WERI-Rb-1 (cell line): ENCODE data around the gene CTRB2.

Source experiments
- DNase-seq: peaks from one replicate; pipeline ENCODE4 v3.0.0-alpha.2; 2020
- H3K27ac ChIP-seq: fragments of 250-450 bp; sonication (Bioruptor Pico); 2 replicates; pipeline ENCODE4 v1.5.1; 2020; ENCODE audit warnings: mild to moderate bottlenecking, moderate library complexity
- H3K27me3 ChIP-seq: fragments of 250-450 bp; sonication (Bioruptor Pico); 2 replicates; pipeline ENCODE4 v1.5.1; 2021; ENCODE audit warnings: mild to moderate bottlenecking, low read depth, moderate library complexity; ENCODE audit not compliant: insufficient read depth, severe bottlenecking
- H3K36me3 ChIP-seq: fragments of 250-450 bp; sonication (Bioruptor Pico); 2 replicates; pipeline ENCODE4 v1.5.1; 2020; ENCODE audit warnings: mild to moderate bottlenecking, moderate library complexity
- H3K4me3 ChIP-seq: 2 replicates; pipeline ENCODE4 v1.5.1; 2011; ENCODE audit warnings: low read depth, mild to moderate bottlenecking, control low read depth, low read length
- H3K9me3 ChIP-seq: fragments of 250-450 bp; sonication (Bioruptor Pico); 2 replicates; pipeline ENCODE4 v1.5.1; 2021; ENCODE audit warnings: mild to moderate bottlenecking, moderate library complexity; ENCODE audit not compliant: severe bottlenecking
- TF ChIP-seq, protein P1 (sequence below): IDR thresholded peaks from 2 replicates; pipeline ENCODE4 v1.5.1; 2011; ENCODE audit warnings: low read depth, mild to moderate bottlenecking, control low read depth, inconsistent platforms, low read length

Gene CTRB2

DNA sequence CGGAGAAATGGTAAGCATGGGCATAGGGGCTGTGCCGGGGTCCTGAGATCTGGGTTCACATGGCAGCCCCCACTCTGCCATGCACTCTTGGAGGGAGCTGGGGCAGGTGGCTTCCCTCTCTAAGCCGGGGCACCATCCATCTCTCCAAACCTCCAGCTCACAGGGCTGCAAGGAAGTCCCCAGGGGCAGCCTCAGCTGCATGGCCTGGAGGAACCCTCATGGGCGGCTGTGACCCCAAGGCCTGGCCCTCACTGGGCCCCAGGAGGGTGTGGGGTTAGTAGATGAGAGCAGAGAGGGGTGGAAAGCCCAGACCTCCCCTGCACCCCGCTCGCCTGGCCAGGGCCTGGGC, 2.6 kb downstream of the CTRB2 start:
- Histone ChIP-seq H3K36me3 (no peaks in the 10 kb centered on the region), H3K27me3 (no peaks in the 10 kb centered on the region), H3K27ac (no peak overlapping the region), H3K9me3 (no peaks in the 10 kb centered on the region), H3K4me3 (no peak overlapping the region)
- TF ChIP-seq, protein P1, sequence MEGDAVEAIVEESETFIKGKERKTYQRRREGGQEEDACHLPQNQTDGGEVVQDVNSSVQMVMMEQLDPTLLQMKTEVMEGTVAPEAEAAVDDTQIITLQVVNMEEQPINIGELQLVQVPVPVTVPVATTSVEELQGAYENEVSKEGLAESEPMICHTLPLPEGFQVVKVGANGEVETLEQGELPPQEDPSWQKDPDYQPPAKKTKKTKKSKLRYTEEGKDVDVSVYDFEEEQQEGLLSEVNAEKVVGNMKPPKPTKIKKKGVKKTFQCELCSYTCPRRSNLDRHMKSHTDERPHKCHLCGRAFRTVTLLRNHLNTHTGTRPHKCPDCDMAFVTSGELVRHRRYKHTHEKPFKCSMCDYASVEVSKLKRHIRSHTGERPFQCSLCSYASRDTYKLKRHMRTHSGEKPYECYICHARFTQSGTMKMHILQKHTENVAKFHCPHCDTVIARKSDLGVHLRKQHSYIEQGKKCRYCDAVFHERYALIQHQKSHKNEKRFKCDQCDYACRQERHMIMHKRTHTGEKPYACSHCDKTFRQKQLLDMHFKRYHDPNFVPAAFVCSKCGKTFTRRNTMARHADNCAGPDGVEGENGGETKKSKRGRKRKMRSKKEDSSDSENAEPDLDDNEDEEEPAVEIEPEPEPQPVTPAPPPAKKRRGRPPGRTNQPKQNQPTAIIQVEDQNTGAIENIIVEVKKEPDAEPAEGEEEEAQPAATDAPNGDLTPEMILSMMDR, result no peak
- DNase-seq, result no peak

DNA sequence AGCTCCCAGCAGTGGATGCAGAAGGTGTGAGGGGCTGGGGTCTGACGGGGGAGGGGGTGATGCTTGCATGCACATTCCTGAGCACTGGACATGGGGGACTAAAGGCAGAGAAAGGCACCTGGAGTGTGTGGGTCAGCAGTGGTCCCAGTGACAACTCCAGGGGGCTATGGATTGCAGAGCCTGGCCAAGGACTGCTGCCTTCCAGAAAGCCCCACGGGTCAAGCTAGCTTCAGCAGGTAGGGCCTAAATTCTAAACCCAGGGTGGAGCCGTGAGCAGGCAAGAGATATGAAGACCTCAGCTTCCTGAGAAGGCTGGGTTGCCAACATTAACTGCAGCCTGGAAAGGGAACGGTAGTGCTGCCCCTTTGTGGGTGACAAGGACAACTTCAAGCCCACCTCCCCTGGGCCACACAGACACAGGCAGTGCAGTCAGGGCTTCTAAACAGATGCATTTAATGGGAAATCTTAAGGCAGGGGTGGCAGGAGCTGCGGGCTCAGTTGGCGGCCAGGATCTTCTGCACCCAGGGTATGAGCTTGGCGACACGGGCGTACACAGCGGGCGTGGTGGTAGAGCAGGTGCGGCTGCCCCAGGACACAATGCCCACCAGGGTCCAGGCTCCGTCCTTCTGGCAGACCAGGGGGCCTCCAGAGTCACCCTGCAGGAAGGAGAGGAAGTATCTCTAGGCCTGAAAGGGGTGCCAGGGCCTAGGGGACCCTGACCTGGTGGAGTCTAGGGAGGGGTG, 3.1 kb downstream of the CTRB2 start:
- DNase-seq, result no peak

DNA sequence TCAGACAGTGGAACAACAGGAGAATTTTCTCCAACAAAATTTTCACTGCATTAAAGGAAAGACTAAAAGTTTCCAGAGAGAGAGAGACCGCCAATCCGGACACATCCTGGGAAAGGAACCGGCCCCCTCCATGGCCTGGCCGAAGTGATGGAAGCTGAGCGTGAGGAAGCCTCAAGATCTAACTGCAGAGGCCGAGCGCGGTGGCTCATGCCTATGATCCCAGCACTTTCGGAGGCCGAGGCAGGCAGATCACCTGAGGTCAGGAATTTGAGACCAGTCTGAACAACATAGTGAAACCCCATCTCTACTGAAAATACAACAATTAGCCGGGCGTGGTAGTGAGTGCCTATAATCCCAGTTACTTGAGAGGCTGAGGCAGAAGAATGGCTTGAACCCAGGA, 3.9 kb downstream of the CTRB2 start:
- H3K27me3 ChIP-seq, result no peaks in the 10 kb centered on the region
- H3K4me3 ChIP-seq, result no peak overlapping the region
- no peaks in the 10 kb centered on the region for H3K36me3 ChIP-seq
- H3K9me3 ChIP-seq, result no peaks in the 10 kb centered on the region
- H3K27ac ChIP-seq, result no peak overlapping the region
- TF ChIP-seq, protein P1, result no peak
- no peak for DNase-seq

More for the DNA sequence above, 3.1 kb downstream of the CTRB2 start:
- TF ChIP-seq, protein P1, result no peak
- H3K27me3 ChIP-seq, result no peaks in the 10 kb centered on the region
- H3K9me3 ChIP-seq, result no peaks in the 10 kb centered on the region
- H3K27ac ChIP-seq, result no peak overlapping the region
- no peaks in the 10 kb centered on the region for H3K36me3 ChIP-seq
- H3K4me3 ChIP-seq, result no peak overlapping the region

DNA sequence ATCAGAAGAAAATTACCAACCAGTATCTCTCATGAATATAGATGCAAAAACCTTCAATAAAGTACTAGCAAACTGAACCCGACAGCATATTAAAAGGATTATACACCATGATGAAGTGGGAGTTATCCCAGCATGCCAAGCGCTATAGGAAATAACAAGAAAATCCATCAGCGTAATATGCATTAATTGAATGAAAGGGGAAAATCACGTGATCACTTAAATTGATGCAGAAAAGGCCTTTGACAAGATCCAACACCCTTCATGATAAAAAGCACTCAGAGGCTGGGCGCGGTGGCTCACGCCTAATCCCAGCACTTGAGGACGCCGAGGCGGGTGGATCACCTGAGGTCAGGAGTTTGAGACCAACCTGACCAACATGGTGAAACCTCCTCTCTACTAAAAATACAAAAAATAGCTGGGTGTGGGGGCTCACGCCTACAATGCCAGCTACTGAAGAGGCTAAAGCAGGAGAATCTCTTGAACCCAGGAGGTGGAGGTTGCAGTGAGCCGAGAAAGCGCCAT, 4.8 kb downstream of the CTRB2 start:
- TF ChIP-seq, protein P1, result no peak
- no peaks in the 10 kb centered on the region for H3K27me3 ChIP-seq
- H3K4me3 ChIP-seq, result no peak overlapping the region
- H3K27ac ChIP-seq, result no peak overlapping the region
- no peaks in the 10 kb centered on the region for H3K36me3 ChIP-seq
- no peak for DNase-seq
- H3K9me3 ChIP-seq, result no peaks in the 10 kb centered on the region

DNA sequence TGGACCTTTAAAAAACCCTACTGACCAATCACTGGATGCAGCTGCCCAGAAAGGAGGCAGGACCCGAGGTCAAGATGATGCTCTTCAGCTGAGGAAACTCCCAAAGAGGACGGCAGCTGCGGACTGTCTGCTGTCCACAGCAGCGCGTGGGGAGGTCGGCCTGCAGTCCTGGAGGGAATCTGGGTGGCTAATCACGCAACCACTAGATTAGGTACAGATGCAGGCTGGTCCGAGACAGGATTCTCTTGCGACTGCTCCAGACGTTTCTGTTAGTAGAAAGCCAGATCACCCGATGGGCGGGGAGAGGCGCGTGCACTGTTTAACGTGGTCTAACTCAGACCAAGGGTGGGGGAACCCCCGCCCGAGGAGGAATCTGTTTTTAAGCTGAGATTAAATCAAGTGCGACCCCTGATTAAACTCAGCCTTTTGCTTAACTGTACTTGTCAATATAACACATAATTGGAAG, 8.8 kb downstream of the CTRB2 start:
- DNase-seq, result no peak
- H3K36me3 ChIP-seq, result no peaks in the 10 kb centered on the region
- no peak overlapping the region; the same call in 1 of the 2 replicates for H3K4me3 ChIP-seq
- H3K27me3 ChIP-seq, result no peaks in the 10 kb centered on the region
- TF ChIP-seq, protein P1, result no peak
- no peak overlapping the region for H3K27ac ChIP-seq
- no peaks in the 10 kb centered on the region for H3K9me3 ChIP-seq
